GM12801 (cell line): ENCODE results near the gene ORC6.

Experiments
- TF ChIP-seq, protein P1 (sequence below): IDR thresholded peaks from one replicate; pipeline ENCODE4 v1.5.1; 2011; ENCODE audit warnings: control low read depth; ENCODE audit not compliant: insufficient read length; ENCODE audit errors: extremely low read depth

ORC6 gene

DNA sequence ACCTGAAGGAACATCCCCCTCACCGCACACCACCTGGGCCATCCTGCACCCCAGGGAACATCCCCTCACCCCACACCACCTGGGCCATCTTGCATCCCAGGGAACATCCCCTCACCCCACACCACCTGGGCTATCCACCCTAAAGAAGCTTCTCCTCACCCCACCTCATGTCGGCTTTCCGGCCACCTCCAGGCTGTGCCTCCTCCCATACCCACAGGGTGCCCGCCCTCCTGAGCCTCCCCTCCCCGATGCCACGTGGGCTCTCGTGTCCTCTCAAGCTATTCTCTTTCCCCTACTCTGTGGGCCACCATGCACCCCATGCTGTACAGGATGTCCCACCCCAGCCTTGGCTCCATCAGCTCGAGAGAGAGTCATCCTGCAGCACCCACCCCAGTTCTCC is 40.7 kb downstream of the ORC6 start:
- TF ChIP-seq, protein P1, sequence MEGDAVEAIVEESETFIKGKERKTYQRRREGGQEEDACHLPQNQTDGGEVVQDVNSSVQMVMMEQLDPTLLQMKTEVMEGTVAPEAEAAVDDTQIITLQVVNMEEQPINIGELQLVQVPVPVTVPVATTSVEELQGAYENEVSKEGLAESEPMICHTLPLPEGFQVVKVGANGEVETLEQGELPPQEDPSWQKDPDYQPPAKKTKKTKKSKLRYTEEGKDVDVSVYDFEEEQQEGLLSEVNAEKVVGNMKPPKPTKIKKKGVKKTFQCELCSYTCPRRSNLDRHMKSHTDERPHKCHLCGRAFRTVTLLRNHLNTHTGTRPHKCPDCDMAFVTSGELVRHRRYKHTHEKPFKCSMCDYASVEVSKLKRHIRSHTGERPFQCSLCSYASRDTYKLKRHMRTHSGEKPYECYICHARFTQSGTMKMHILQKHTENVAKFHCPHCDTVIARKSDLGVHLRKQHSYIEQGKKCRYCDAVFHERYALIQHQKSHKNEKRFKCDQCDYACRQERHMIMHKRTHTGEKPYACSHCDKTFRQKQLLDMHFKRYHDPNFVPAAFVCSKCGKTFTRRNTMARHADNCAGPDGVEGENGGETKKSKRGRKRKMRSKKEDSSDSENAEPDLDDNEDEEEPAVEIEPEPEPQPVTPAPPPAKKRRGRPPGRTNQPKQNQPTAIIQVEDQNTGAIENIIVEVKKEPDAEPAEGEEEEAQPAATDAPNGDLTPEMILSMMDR: no peak

DNA sequence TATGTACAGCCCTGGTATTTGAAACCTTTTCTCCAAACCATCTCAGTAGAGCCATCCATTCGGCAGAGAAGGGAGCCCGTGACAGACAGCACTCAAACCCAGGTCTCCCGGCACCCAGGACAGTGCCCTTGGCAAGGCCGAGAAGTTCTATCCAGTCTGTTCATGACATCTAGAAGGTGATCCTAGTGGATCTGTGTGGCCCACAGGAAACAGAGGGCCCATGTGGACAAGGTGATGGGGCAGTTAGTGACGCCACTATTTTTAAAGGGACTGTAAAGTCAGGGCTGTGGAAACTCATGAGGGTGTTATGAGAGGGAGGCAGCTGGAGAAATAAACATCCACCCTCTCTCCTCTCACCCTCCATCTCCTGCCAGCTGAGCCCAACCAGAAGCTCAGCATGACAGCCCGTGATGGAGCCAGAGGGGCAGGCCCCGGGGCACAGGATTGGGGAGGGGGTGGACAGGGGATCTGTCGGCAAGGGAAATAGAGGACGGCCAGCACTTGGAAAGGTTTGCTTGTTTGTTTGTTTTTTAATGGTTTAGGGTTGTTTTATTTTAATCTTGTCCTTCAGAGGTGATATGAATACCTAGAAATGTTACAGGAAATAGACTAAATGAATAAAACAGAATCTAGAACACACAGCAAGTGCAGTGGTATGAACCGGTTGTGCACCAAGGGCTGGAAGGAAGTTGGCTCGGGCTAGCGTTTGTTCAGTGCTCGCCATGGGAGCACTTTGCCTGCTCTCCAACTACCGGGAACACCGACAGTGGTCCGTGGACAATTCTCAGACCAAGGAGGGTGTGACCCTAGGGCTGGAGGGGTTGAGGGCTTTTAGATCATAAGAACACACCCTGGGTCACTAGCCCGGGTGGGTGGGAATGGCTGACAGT is 41.6 kb downstream of the ORC6 start:
- TF ChIP-seq, protein P1: no peak

DNA sequence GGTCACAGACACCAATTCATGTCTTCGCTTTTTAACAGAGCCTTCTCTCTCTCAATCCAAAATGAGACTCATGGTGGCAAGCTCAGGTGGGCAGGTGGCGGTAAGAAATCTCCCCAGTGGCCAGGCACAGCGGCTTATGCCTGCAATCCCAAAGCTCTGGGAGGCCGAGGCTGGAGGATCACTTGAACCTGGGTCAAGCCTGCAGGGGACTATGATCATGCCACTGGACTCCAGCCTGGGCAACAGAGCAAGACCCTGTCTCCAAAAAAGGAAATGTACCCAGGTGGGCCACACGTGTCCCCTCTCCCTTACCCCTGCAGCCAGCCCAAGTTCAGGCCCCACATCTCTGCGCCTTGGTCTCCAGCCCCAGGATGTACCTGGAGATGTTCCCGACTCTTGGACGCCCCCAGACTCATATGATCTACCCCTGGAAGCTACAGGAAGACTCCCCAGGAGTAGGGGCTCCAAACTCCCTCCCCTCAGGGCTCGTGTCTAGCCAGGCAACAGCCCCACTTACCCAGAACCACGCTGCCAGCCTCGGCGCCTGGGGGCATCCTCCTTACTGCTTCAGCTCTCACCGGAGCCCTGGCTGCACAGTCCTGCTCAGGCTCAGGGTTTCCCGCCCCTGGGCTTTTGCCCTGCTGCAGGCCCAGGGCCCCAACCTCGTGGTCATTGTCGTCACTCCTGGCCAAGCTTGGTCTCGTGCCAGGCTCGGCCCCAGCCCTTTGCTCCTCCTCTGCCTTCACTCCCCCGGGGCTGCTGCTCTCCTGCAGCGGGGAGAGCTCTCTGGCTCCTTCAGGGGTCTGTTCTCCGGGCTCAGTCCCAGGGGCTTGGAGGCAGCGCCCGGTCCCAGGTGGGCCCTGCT is 42.5 kb downstream of the ORC6 start:
- TF ChIP-seq, protein P1: no peak

DNA sequence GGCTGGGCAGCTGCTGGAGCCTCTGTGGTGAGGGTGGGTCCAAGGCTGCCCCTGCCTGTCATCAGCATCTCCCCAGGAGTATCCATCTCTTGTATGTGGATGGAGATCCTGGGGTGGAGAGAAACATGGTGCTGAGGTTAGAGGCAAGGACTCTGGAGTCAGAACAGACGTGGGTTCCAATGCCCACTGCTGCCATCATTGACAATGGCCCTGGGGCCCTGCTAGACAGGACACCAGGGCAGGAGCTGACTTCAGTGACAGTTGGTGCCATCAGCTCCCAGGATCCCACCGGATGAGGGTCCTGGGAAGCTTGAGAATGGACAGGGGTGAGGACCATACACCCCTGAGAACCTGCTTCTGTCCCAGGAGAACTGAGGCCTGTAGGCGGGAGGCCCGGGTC is 43.1 kb downstream of the ORC6 start:
- TF ChIP-seq, protein P1: no peak

DNA sequence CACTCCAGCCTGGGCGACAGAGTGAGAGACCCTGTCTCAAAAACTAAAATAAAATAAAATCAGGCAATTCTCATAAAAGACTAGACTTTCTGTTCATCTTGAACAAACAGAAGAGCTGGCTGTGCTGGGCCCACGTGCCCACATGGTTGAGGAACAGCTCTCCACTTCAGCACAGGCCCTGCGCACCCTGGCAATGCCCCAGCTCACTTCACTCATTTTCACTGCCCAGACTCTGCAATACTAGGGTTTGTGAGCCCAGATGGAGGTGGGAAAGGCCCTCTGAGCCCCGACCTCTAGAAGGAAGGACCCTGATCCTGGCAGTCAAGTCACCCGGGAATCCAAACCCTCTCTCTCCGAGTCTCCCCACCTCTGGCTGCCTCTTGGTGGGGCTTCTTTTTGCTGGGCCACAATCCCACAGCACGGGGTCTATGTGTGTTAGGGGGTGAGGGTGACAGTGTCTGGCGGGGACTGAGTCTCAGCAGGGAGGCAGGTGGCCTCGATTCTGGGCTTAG is 43.9 kb downstream of the ORC6 start:
- TF ChIP-seq, protein P1: no peak

DNA sequence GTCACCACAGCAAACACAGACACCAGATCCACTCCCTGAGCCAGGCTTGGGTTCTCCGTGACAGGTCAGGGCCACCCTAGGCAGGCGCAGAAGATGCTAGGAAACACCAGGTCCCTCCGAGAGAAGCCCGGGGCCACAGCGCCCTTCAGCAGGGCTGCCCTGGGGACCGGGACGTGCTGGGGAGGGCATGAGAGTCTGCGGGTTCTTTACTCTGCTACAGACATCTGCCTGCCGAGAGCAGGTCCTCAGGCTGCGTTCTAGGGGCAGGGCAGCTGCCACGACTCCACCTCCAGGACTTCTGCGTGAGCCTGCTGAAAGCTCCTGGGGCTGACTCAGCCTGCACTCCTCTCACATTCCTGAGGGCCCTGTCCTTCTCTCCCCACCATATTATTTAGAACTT is 47.2 kb downstream of the ORC6 start:
- TF ChIP-seq, protein P1: no peak

DNA sequence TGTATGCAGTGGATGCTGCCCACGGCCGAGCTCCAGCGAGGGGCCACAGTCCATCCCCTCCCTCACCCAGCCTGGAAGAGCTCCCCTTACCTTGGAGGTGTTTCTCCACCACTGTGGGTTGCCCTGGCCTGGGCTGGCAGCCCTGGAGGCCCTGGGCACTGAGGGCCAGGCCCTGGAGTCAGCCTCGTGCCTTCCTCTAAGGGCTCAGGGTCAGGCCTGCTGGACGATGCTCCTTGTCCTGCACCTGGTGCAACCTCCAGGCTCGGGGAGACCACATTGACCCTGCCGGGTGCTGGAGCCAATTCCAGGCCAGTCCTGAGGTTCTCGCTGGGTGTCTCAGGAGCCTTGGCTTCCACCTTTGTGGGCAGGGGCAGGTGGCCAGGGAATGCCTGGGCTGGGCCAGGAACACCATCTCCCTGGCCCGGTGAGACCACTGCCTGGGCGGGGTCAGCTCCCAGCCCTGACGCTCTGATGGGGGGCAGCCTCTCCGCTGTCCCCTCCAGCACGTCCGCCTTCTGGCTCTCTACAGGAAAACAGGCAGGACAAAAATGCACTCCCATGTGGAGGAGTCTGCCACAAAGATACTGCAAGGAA is 48.3 kb downstream of the ORC6 start:
- TF ChIP-seq, protein P1: no peak
